ES-I3 (cell line): ENCODE results near the gene CSNK1G3.

Experiments
- H3K36me3 ChIP-seq: 2 replicates; pipeline ENCODE4 v1.6.1; 2013; ENCODE audit warnings: mild to moderate bottlenecking, low read length, control low read depth, moderate library complexity; ENCODE audit not compliant: insufficient read depth
- H3K4me1 ChIP-seq: 2 replicates; pipeline ENCODE4 v1.6.1; 2013; ENCODE audit warnings: mild to moderate bottlenecking, control low read depth, low read length; ENCODE audit not compliant: insufficient read depth
- H3K9ac ChIP-seq: 2 replicates; pipeline ENCODE4 v1.6.1; 2013; ENCODE audit warnings: low read depth, mild to moderate bottlenecking, low read length, moderate library complexity
- H3K9me3 ChIP-seq: 2 replicates; pipeline ENCODE4 v1.6.1; 2013; ENCODE audit warnings: mild to moderate bottlenecking, low read length, moderate library complexity; ENCODE audit not compliant: control insufficient read depth, insufficient read depth

CSNK1G3 gene

DNA sequence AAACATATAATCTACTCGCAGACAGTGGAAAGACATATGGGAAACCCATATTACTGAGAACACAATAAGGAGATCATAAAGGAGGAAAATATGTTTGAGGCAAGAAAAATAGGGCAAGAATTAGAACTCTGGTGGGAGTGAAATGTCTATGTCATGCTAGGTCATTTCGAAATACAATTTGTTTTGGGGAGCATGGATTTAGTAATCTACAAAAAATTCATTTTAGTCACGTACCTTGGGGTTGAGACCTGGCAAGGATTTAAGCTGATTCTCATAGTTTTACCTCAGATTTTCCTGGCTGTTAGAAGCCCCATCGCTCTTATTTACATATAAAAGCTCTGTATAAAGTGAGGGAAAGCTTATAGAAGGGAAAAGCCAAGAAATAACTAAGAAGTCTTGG is 11.5 kb upstream of the CSNK1G3 start:
- H3K4me1 ChIP-seq: peaks cover 10% of the 10 kb centered on the region; the same call in 1 of the 2 replicates
- H3K36me3 ChIP-seq: no peaks in the 10 kb centered on the region
- H3K9me3 ChIP-seq: no peaks in the 10 kb centered on the region
- no peak overlapping the region for H3K9ac ChIP-seq

DNA sequence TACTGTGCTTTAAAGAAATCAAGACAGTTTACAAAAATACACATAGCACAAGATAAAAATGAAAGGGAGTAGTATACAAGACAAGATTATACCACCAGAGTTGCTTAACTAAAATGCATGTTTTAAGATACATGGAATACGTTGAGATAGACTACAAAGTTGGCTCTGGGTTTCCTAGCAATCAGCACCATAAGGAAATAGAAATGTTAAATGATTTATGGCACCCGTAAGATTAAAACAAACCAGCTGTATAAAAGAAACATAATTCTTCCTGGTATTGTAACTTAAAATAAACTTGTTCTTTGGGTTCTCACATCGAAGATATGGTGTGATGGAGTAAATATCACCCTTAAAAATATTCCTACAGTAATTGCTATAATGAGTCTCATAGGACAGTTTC is 9.9 kb upstream of the CSNK1G3 start:
- no peak overlapping the region for H3K9ac ChIP-seq
- peaks cover 10% of the 10 kb centered on the region; the same call in 1 of the 2 replicates for H3K4me1 ChIP-seq
- no peaks in the 10 kb centered on the region for H3K9me3 ChIP-seq

DNA sequence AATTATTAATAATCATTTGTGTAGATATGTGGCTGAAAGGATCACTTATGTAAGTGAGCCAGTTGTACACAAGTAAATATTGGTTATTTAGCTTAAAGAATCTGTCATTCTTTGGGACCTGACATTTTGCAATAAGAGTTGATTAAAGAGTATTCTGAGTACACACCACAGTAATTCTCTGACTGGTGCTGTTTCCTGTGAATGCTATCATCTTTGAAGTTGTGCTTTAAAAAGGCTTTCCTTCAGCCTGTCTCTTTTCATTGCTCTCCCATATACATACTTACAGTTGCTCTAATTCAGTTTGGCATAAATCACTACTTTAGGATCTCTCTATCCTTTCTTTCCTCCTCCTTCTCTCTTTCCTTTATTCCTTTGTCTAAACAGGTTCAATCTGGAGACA is 8.7 kb upstream of the CSNK1G3 start:
- Histone ChIP-seq H3K4me1 (peaks cover 10% of the 10 kb centered on the region; the same call in 1 of the 2 replicates), H3K9ac (no peak overlapping the region), H3K9me3 (no peaks in the 10 kb centered on the region), H3K36me3 (no peaks in the 10 kb centered on the region)

More for the DNA sequence above, 9.9 kb upstream of the CSNK1G3 start:
- no peaks in the 10 kb centered on the region for H3K36me3 ChIP-seq

DNA sequence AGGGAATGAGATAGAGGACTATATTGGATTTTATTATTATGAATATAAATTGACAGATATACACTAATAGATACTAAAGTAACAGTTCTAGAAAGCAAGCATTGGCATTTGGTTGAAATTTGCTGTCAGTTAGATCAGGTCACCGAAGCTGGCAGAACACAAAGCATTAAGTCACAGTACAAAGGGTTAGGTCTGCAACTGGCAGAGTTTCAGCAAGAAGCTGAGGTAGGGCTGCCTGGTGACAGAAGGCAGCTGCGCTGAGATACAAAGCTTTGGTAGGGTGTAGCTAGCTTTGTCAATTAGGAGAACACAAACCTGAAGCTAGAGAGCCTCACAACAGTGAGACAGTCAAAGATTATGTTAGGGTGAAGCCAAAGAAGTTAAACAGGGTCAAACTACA is 6.3 kb upstream of the CSNK1G3 start:
- H3K9me3 ChIP-seq: no peaks in the 10 kb centered on the region
- H3K4me1 ChIP-seq: peaks cover 13% of the 10 kb centered on the region; the same call in 1 of the 2 replicates
- no peak overlapping the region for H3K9ac ChIP-seq
- H3K36me3 ChIP-seq: no peaks in the 10 kb centered on the region

DNA sequence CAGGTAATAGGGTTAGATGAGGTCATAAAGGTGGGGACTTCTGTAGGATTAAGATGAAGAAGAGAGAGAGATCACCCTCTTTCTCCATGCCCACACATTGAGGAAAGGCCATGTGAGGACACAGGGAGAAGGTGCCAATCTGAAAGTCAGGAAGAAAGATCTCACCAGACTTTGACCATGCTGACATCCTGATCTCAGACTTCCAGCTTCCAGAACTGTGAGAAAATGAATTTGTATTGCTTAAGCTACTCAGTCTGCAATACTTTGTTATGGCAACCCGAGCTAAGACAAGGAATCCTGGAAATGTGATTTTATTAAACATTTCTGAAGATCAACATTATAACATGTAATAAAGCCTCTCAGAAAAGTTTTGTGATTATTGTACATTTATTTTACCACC is 3.5 kb upstream of the CSNK1G3 start:
- peaks cover 8% of the 10 kb centered on the region; the same call in 1 of the 2 replicates for H3K4me1 ChIP-seq
- H3K9ac ChIP-seq: no peak overlapping the region
- H3K9me3 ChIP-seq: no peaks in the 10 kb centered on the region
- no peaks in the 10 kb centered on the region for H3K36me3 ChIP-seq

DNA sequence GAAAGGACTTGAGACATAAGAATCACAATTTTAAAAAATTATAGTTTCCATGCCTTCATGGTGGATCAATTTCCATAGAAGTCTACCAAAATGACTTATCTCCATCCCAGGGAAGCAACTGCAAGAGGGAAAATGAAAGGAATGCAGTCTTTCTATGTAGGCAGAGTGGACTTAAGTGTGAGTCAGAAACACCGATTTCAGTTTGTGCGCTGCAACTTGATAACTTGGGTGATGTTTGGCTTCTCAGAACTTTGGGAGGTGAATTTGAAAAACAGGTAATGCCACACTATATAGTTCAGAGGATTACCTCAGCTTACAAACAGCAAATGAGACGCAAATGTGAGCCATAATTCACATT is 708 bp upstream of the CSNK1G3 start:
- Histone ChIP-seq H3K36me3 (no peaks in the 10 kb centered on the region), H3K4me1 (peaks cover 8% of the 10 kb centered on the region; the same call in 1 of the 2 replicates), H3K9me3 (no peaks in the 10 kb centered on the region), H3K9ac (peak overlapping the region; percentile 68)

DNA sequence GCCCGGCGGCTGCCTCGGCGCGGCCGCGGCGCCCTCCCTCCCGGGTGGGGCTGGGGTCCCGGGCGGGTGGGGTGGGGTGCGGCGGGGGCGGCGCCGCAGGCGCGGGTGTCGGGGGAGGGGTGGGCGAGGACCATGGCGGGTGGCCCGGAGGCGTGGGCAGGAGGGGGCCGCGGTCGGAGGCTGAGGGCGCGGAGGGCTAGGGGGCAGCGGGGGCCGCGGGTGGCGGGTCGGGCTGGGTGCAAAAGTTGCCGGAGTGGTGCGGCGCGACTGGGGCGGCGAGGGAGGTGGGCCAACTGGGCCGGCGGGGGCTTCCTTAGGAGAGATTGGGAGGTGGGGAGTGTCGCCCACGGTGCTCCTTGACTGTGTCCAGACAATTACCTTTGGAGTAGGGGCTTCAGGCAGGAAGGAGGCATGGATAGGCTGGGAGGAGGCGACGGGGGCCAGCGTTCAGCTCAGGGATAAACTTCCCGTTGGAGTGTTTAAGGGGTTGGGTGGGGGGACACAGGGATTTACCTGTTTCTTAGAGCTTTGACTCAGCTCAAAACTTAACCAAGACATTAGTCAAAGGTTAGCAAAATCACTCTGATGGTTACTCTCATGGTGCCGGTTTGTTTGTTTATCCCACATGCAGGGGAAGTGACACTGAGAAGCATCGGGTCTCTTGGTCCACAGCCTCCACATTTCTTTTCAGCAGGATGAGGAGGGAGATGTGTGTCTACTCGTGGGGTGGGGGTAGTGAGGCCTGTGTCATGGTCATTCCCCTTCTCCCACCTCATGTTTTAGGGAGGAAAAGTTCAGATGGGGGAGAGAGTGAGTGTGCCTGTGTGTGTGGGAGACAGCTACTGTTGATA is 859 bp downstream of the CSNK1G3 start:
- Histone ChIP-seq H3K36me3 (no peaks in the 10 kb centered on the region), H3K4me1 (peaks cover 8% of the 10 kb centered on the region; the same call in 1 of the 2 replicates), H3K9ac (peak overlapping the region; percentile 93), H3K9me3 (no peaks in the 10 kb centered on the region)

DNA sequence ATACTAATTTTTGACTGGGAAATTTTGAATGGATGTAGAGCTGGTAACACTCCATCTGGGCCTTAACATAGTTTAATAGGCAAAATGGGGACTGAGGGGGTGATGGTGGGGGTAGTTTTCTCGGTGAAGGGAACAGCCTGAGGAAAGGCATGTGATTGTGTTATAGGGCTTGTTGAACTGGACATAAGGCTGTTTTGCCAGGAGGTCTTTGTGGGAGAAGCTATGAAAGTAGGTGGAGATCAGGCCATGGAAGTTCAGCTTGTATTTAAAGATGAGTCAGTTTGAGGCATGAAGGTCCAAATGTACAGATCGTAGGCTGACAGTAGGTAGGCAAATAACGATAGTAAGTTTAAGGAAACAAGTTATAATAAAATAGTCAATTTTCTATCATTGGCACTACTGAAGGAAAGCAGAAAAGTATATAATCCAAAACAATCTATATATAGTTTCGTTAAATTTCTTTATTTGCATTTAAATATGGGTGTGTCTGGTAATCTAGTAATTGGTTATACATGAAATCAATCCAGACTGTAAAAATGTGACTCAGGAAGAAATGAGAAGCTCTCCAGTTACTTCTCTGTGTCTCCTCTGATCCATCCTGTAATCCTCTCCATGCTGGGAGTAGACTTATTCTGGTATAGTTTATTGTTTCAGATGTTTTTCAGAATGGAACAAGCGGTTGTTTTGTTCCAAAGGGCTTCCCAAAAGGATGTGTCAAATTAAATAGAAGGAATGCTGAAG is 2.8 kb downstream of the CSNK1G3 start:
- no peaks in the 10 kb centered on the region for H3K36me3 ChIP-seq
- H3K9me3 ChIP-seq: no peaks in the 10 kb centered on the region
- H3K9ac ChIP-seq: no peak overlapping the region
- H3K4me1 ChIP-seq: no peaks in the 10 kb centered on the region; the same call in 1 of the 2 replicates

DNA sequence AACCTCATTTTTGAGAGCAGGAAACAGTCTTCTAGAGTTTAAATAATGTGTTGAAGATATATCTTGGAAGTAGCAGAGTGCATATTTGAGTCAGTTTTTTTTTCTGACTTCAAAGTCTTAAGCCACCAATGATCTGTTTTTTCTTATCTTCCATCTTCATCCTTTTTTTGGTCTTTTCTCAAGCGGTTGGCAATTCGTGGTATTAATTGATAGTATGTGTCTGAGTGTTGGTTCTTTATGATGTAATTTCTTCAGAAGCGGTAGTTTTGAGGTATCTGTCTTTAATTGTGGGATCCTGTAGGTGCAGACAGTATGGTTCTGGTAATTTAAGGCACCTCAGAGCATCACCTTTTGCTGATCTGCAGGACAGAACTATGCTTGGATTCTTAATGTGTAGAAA is 3.9 kb downstream of the CSNK1G3 start:
- H3K4me1 ChIP-seq: no peaks in the 10 kb centered on the region; the same call in 1 of the 2 replicates
- no peaks in the 10 kb centered on the region for H3K36me3 ChIP-seq

DNA sequence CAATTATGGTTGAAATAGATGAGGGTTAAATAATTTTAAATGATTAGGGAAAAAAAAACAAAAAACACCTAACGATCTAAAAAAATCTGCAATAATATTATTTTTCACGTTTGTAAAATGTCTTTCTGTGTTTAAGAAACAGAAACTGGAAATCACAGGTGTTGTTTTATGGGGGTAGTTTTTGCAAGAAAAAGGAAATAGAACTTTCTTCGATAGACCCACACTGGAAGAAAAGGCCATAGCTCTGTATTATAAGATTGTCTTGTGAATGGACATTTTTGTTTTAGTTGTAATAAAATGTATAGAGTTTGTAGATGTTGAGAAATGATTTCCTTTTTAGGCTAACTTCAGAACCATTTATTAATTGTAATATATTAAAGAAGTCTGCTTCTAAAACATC is 5.5 kb downstream of the CSNK1G3 start:
- no peaks in the 10 kb centered on the region; the same call in 1 of the 2 replicates for H3K4me1 ChIP-seq
- no peaks in the 10 kb centered on the region for H3K9me3 ChIP-seq
- no peaks in the 10 kb centered on the region for H3K36me3 ChIP-seq
- H3K9ac ChIP-seq: no peak overlapping the region

More for the DNA sequence above, 3.9 kb downstream of the CSNK1G3 start:
- Histone ChIP-seq H3K9ac (no peak overlapping the region), H3K9me3 (no peaks in the 10 kb centered on the region)

DNA sequence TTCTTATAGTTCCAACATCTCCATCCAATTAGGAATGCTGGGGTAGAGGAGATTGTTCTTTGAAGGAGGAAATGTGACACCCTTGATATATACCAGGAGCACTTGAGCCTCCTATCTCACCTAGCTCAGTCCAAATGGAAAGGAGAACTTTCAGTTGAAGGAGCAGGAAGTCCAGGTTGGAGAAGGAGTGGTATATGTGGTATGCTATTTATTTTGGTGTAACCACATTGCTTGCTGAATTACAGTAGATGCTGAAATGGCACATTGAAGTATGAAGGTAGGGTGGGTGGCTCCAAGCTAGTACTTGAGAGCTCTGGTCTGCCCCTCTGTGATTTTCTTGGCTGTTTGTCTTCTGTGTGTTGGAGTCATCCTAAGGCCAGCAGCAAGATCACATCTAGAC is 6.1 kb downstream of the CSNK1G3 start:
- no peaks in the 10 kb centered on the region; the same call in 1 of the 2 replicates for H3K4me1 ChIP-seq

DNA sequence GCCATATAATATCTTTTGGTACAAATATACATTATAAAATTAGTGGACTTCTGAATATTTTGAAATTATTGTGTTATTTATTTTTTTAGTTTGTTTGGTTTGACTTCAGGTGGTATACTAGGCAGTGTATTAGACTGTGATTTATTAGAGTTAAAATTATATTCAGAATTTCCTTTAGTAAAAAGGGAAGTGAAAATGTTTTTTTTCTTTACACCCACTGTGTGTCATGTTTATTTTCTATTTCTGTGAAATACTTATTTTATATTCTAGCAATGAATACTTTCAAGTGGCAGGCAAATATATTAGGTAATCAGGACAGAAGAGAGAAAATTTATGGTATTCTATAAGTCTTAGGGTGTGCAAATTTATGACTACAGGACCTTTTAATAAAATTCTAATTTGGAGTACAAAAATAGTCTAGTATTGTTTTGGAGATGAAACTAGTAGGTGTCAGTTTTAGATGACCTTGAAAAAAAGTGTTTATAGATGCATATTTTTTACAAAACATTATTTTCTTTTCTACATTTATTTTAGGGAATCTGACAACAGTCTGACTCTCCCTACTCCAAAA is 8.8 kb downstream of the CSNK1G3 start:
- Histone ChIP-seq H3K9me3 (no peaks in the 10 kb centered on the region), H3K4me1 (no peaks in the 10 kb centered on the region), H3K36me3 (no peaks in the 10 kb centered on the region), H3K9ac (no peak overlapping the region)

More for the DNA sequence above, 6.1 kb downstream of the CSNK1G3 start:
- Histone ChIP-seq H3K9ac (no peak overlapping the region), H3K36me3 (no peaks in the 10 kb centered on the region), H3K9me3 (no peaks in the 10 kb centered on the region)

DNA sequence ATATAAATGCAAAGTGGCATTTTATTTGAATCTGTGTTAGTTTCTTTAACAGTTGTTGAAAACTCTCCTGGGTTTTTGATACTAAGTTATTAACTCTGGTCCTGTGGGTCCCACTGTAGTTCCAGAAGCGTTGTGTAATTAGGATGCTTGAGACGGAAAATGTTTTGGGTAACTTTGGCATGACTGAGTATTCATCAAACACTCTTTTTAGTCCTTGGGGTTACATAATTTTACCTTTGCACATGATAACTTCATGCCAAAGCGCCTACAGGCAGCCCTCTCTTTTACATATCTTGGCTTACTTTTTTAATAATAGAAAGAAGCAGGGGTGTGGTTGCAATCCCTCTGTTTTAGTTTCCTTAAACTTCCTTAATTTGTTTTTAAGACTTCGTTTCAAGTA is 12.2 kb downstream of the CSNK1G3 start:
- Histone ChIP-seq H3K4me1 (no peaks in the 10 kb centered on the region), H3K9me3 (no peaks in the 10 kb centered on the region), H3K36me3 (no peaks in the 10 kb centered on the region)

DNA sequence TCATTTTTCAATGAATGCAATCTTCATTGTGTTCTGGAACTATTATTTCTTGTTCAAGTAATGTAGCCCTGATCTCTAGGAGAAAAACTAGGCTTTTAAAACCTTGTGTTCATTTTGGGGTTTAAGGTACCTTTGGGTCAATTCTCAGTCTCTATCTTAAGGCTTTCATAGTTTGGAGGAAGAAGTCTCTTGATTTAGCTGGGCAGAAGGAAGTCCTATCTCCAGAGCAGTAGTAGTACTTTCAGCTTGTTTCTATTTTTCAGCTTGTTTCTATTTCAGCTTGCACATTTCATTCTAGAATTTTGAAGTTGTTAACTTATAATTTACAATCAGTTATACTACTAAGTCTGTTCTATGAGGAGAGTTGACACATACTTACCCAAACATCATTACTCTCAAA is 15.2 kb downstream of the CSNK1G3 start:
- H3K9ac ChIP-seq: no peak overlapping the region
- no peaks in the 10 kb centered on the region for H3K36me3 ChIP-seq
- H3K4me1 ChIP-seq: no peaks in the 10 kb centered on the region
- H3K9me3 ChIP-seq: no peaks in the 10 kb centered on the region

More for the DNA sequence above, 12.2 kb downstream of the CSNK1G3 start:
- H3K9ac ChIP-seq: no peak overlapping the region
